Measurements from ENCODE around the gene PTPN1.

DNA sequence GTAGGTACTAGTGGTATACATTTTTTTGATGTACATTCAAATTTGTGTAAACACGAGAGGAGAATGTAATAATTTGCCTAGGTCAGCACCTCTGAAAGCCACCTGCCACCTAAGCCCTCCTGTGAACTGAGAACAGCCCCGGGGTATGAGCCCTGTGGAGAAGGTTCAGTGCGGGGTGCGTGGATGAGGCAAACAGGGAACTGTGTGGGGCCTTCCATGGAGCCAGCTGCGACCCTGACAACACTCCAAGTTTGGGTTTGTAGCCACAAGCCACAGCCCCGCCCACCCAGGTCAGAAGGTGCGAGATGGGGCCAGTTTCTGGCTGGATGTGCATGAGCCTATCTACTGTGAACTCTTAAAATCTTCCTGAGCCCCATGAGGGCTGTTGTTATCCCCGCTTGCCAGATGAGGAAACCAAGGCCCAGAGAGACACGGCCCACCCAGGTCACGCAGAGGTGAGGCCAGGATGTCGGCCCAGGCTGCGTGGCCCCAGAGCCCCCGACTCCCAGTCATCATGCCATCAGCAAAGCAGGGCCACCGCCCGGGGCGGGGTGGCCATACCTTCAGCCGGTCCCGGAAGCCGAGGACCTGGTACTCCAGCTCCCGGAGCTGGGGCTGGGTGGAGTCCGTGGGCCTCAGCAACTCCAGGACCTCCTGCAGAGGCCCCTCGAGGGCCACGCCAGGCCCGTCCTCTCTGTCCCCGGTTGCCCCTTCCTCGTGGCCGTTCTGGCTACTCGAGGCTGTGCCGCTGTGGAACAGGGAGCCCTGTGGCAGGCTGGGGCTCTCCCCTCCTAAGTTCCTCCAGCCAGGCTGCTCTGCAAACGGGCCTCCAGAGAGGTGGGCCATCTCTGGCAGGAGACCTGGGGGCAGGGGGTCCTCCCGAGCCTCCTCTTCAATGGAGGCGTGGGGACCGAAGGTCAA is 91.6 kb downstream of the PTPN1 start:
- TF ChIP-seq SIN3A (IDR thresholded peaks at IDR 0.05; ENCODE audit: borderline replicate concordance, insufficient read depth, low read length): no peak
- no peak for TF ChIP-seq TAF1 (IDR thresholded peaks at IDR 0.05; ENCODE audit: borderline replicate concordance, insufficient read depth, low read length)
- TF ChIP-seq, protein P1, sequence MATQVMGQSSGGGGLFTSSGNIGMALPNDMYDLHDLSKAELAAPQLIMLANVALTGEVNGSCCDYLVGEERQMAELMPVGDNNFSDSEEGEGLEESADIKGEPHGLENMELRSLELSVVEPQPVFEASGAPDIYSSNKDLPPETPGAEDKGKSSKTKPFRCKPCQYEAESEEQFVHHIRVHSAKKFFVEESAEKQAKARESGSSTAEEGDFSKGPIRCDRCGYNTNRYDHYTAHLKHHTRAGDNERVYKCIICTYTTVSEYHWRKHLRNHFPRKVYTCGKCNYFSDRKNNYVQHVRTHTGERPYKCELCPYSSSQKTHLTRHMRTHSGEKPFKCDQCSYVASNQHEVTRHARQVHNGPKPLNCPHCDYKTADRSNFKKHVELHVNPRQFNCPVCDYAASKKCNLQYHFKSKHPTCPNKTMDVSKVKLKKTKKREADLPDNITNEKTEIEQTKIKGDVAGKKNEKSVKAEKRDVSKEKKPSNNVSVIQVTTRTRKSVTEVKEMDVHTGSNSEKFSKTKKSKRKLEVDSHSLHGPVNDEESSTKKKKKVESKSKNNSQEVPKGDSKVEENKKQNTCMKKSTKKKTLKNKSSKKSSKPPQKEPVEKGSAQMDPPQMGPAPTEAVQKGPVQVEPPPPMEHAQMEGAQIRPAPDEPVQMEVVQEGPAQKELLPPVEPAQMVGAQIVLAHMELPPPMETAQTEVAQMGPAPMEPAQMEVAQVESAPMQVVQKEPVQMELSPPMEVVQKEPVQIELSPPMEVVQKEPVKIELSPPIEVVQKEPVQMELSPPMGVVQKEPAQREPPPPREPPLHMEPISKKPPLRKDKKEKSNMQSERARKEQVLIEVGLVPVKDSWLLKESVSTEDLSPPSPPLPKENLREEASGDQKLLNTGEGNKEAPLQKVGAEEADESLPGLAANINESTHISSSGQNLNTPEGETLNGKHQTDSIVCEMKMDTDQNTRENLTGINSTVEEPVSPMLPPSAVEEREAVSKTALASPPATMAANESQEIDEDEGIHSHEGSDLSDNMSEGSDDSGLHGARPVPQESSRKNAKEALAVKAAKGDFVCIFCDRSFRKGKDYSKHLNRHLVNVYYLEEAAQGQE (IDR thresholded peaks at IDR 0.05; ENCODE audit: insufficient read depth in 1 of 2, low read depth in 2 of 2, low read length in 2 of 2): no peak
- no peak for TF ChIP-seq POLR2AphosphoS5 (IDR thresholded peaks at IDR 0.05; ENCODE audit: low read depth, low read length)
- TF ChIP-seq FOXP2 (optimal IDR thresholded peaks at IDR 0.05; ENCODE audit: borderline replicate concordance, extremely low read depth, extremely low read length, insufficient read depth): no peak
